ENCODE data around the gene DDX23.
"Not testable (repeated sequence)": the region's sequence is repeated elsewhere in the genome, so short reads cannot be mapped to it uniquely, and the experiment has no call there.

DDX23 gene

GRCh38 chr12:48873534-48873933 is 21.6 kb upstream of the DDX23 start:
- H3K4me1 ChIP-seq; DNase-seq (ENCODE audit: low spot score in 2 of 2); in situ Hi-C loops (cut with MboI; ENCODE audit: low sequenced_read_pairs); H3K4me3 ChIP-seq; H3K36me3 ChIP-seq (replicated peaks); H3K27me3 ChIP-seq (ENCODE audit: low read depth); H3K9me3 ChIP-seq: not testable (repeated sequence)

GRCh38 chr12:48873096-48873495 is 21.1 kb upstream of the DDX23 start:
- no peak for DNase-seq (ENCODE audit: low spot score in 2 of 2)
- in situ Hi-C loops (cut with MboI; ENCODE audit: low sequenced_read_pairs), result no loop called here
- no peaks in the 10 kb centered on the region for H3K9me3 ChIP-seq
- no peaks in the 10 kb centered on the region for H3K27me3 ChIP-seq (ENCODE audit: low read depth)
- no peaks in the 10 kb centered on the region for H3K4me1 ChIP-seq
- H3K4me3 ChIP-seq, result no peak overlapping the region
- H3K36me3 ChIP-seq (replicated peaks), result no peaks in the 10 kb centered on the region

- in situ Hi-C loops (cut with MboI; ENCODE audit: low sequenced_read_pairs), result no loop called here
- no peaks in the 10 kb centered on the region for H3K9me3 ChIP-seq
- no peak for DNase-seq (ENCODE audit: low spot score in 2 of 2)
- peaks cover 18% of the 10 kb centered on the region for H3K4me1 ChIP-seq
- H3K4me3 ChIP-seq, result no peak overlapping the region
- no peaks in the 10 kb centered on the region for H3K27me3 ChIP-seq (ENCODE audit: low read depth)
- no peaks in the 10 kb centered on the region for H3K36me3 ChIP-seq (replicated peaks)
Measured at GRCh38 chr12:48869191-48869590, 17.2 kb upstream of the DDX23 start.

- in situ Hi-C loops (cut with MboI; ENCODE audit: low sequenced_read_pairs), result no loop called here
- no peak for DNase-seq (ENCODE audit: low spot score in 2 of 2)
- no peaks in the 10 kb centered on the region for H3K27me3 ChIP-seq (ENCODE audit: low read depth)
- H3K36me3 ChIP-seq (replicated peaks), result no peaks in the 10 kb centered on the region
- no peaks in the 10 kb centered on the region for H3K9me3 ChIP-seq
- peaks cover 25% of the 10 kb centered on the region for H3K4me1 ChIP-seq
- H3K4me3 ChIP-seq, result no peak overlapping the region
Measured at GRCh38 chr12:48868451-48868850, 16.5 kb upstream of the DDX23 start.

GRCh38 chr12:48866052-48866711 is 14.2 kb upstream of the DDX23 start:
- Histone ChIP-seq H3K4me3 (peak overlapping the region; percentile 59), H3K27me3 (ENCODE audit: low read depth) (no peaks in the 10 kb centered on the region), H3K9me3 (no peaks in the 10 kb centered on the region), H3K4me1 (peaks cover 30% of the 10 kb centered on the region), H3K36me3 (replicated peaks) (no peaks in the 10 kb centered on the region)
- DNase-seq (ENCODE audit: low spot score in 2 of 2), result no peak
- in situ Hi-C loops (cut with MboI; ENCODE audit: low sequenced_read_pairs), result no loop called here

- H3K4me1 ChIP-seq, result peaks cover 30% of the 10 kb centered on the region
- no peaks in the 10 kb centered on the region for H3K9me3 ChIP-seq
- H3K36me3 ChIP-seq (replicated peaks), result no peaks in the 10 kb centered on the region
- DNase-seq (ENCODE audit: low spot score in 2 of 2), result peak; percentile 95 to 99
- in situ Hi-C loops (cut with MboI; ENCODE audit: low sequenced_read_pairs), result no loop called here
- H3K4me3 ChIP-seq, result peak within 1 kb of the TSS; percentile 59
- no peaks in the 10 kb centered on the region for H3K27me3 ChIP-seq (ENCODE audit: low read depth)
Measured at GRCh38 chr12:48865281-48866051, 13.5 kb upstream of the DDX23 start, which contains the start of gene RND1. Gene RND1 (minus strand): TSS chr12:48865870. CDS start chr12:48865767, 103 bp downstream.

- H3K36me3 ChIP-seq (replicated peaks), result no peaks in the 10 kb centered on the region
- no peaks in the 10 kb centered on the region for H3K9me3 ChIP-seq
- no peak overlapping the region for H3K4me3 ChIP-seq
- H3K4me1 ChIP-seq, result peaks cover 30% of the 10 kb centered on the region
- no peaks in the 10 kb centered on the region for H3K27me3 ChIP-seq (ENCODE audit: low read depth)
- in situ Hi-C loops (cut with MboI; ENCODE audit: low sequenced_read_pairs), result loop anchor here (5.0 kb wide), 1 partner anchor 114 kb away; the partner anchor contains the start of gene WNT1
- DNase-seq (ENCODE audit: low spot score in 2 of 2), result no peak
Measured at GRCh38 chr12:48863291-48863690, 11.3 kb upstream of the DDX23 start.

- in situ Hi-C loops (cut with MboI; ENCODE audit: low sequenced_read_pairs), result loop anchor here (5.0 kb wide), 1 partner anchor 115 kb away; the partner anchor contains the start of gene WNT1
- Histone ChIP-seq H3K36me3 (replicated peaks) (no peaks in the 10 kb centered on the region), H3K27me3 (ENCODE audit: low read depth) (no peaks in the 10 kb centered on the region)
Measured at GRCh38 chr12:48862760-48863159, 10.8 kb upstream of the DDX23 start.

GRCh38 chr12:48861111-48861510 is 9.1 kb upstream of the DDX23 start:
- in situ Hi-C loops (cut with MboI; ENCODE audit: low sequenced_read_pairs), result loop anchor here (5.0 kb wide), 1 partner anchor 116 kb away; the partner anchor contains the start of gene WNT1
- H3K36me3 ChIP-seq (replicated peaks), result no peaks in the 10 kb centered on the region
- no peaks in the 10 kb centered on the region for H3K27me3 ChIP-seq (ENCODE audit: low read depth)
- H3K4me1 ChIP-seq, result peaks cover 25% of the 10 kb centered on the region
- H3K4me3 ChIP-seq, result no peak overlapping the region
- DNase-seq (ENCODE audit: low spot score in 2 of 2), result no peak
- no peaks in the 10 kb centered on the region for H3K9me3 ChIP-seq

More at GRCh38 chr12:48862760-48863159, 10.8 kb upstream of the DDX23 start:
- DNase-seq (ENCODE audit: low spot score in 2 of 2), result no peak
- Histone ChIP-seq H3K4me1 (peaks cover 30% of the 10 kb centered on the region), H3K4me3 (no peak overlapping the region), H3K9me3 (no peaks in the 10 kb centered on the region)

GRCh38 chr12:48860236-48860635 is 8.3 kb upstream of the DDX23 start:
- not testable (repeated sequence) for H3K27me3 ChIP-seq (ENCODE audit: low read depth); H3K4me3 ChIP-seq; H3K36me3 ChIP-seq (replicated peaks); DNase-seq (ENCODE audit: low spot score in 2 of 2); H3K9me3 ChIP-seq
- H3K4me1 ChIP-seq, result peaks cover 23% of the 10 kb centered on the region
- in situ Hi-C loops (cut with MboI; ENCODE audit: low sequenced_read_pairs), result loop anchor here (5.0 kb wide), 1 partner anchor 117 kb away; the partner anchor contains the start of gene WNT1

- in situ Hi-C loops (cut with MboI; ENCODE audit: low sequenced_read_pairs), result loop anchor here (5.0 kb wide), 1 partner anchor 118 kb away; the partner anchor contains the start of gene WNT1
- Histone ChIP-seq H3K4me3 (no peak overlapping the region), H3K9me3 (no peaks in the 10 kb centered on the region), H3K4me1 (peaks cover 17% of the 10 kb centered on the region), H3K27me3 (ENCODE audit: low read depth) (no peaks in the 10 kb centered on the region), H3K36me3 (replicated peaks) (no peaks in the 10 kb centered on the region)
- DNase-seq (ENCODE audit: low spot score in 2 of 2), result no peak
Measured at GRCh38 chr12:48859607-48860006, 7.6 kb upstream of the DDX23 start.

GRCh38 chr12:48858043-48858442 is 6.1 kb upstream of the DDX23 start:
- in situ Hi-C loops (cut with MboI; ENCODE audit: low sequenced_read_pairs), result no loop called here
- Histone ChIP-seq H3K4me3 (no peak overlapping the region), H3K9me3 (no peaks in the 10 kb centered on the region), H3K27me3 (ENCODE audit: low read depth) (no peaks in the 10 kb centered on the region), H3K4me1 (peaks cover 2% of the 10 kb centered on the region), H3K36me3 (replicated peaks) (no peaks in the 10 kb centered on the region)
- DNase-seq (ENCODE audit: low spot score in 2 of 2), result no peak

GRCh38 chr12:48857278-48857994 is 5.5 kb upstream of the DDX23 start:
- Histone ChIP-seq H3K36me3 (replicated peaks) (no peaks in the 10 kb centered on the region), H3K27me3 (ENCODE audit: low read depth) (no peaks in the 10 kb centered on the region)
- in situ Hi-C loops (cut with MboI; ENCODE audit: low sequenced_read_pairs), result no loop called here

More at GRCh38 chr12:48857278-48857994, 5.5 kb upstream of the DDX23 start:
- Histone ChIP-seq H3K4me3 (no peak overlapping the region), H3K4me1 (peaks cover 7% of the 10 kb centered on the region), H3K9me3 (no peaks in the 10 kb centered on the region)
- no peak for DNase-seq (ENCODE audit: low spot score in 2 of 2)
